Measurements from ENCODE around the gene CELA2A. TPM values are rescaled to one million over a fixed set of nuclear protein-coding genes. Genes with fewer than 3 reads are reported as not detected.

Gene CELA2A
- total RNA-seq (2014; rRNA removed; shearing (Covaris generic)) = not detected in 2 replicates

DNA sequence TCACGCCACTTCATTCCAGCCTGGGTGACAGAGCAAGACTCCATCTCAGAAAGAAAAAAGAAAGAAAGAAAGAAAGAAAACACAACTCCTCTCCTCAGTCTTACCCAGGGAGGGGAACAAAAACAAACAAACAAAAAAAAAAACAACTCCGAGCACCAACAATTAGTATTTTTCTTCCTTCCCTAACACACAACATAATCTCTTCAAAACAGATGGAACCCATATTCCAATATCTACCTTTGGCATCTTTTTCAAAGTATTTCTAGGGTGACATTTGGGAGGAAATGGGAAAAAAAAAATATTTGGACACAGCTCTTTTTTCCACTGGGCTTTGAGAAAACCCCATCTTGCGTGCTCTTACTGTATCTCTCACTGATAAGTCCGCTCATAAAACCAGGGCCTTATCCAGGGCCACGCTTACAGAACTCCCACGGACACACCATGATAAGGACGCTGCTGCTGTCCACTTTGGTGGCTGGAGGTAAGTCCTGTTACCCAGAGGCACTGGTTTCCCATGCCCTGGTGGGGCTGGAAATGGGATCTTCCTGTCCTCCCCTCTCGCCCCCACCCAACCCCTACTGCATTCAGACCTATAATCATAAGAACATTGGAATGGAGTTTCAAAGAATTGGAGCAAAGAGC is at the start of gene CELA2A:
CELA2A (plus strand) TSS at position 420 of the 642 bp plus-strand sequence; CDS start at position 442, 22 bp downstream.
- no peak for DNase-seq (ENCODE audit: low spot score)

DNA sequence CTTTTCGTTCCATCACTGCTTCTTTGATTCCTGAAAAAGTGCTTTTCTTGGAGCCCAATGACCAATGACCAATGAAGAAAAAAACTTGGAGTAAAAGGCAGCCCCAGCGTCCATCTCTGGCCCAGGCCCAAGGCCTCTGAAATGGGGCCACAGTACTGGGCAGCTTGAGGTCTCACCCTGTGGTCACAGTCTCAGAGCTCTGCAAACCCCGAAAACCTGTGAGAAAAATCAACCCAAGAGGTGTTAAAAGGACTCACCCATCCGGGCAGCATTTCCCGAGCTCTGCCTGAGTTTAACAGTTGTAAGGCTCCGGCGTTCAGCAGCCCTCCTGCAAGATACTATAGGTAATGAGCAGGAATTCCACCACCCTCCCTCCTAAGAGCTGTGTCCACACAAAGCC is 49.0 kb upstream of the CELA2A start:
- no peak for DNase-seq (ENCODE audit: low spot score)

DNA sequence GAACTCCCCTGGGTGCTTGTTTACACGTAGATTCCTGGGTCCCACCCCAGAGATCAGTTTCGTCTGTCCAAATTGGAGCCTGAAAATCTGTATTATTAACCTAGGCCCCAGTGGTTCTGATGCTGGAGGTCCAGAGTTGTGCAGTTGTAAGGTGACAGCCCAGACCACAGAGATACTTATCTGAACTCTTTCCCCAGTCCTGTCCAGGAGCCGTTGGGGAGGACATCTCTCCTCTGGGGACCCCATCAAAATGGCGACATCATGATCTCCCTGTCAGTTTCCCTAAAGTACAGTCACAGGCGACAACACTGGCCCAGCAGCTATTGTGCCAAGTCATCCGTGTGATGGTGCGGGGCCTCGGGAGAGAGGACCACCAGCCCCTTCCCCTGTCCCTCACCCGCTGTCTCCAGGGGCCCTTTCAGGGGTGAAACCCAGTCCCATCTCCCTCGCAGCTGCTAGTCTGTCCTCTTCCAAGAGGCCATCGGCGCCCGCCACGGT is 47.6 kb upstream of the CELA2A start:
- no peak for DNase-seq (ENCODE audit: low spot score)

DNA sequence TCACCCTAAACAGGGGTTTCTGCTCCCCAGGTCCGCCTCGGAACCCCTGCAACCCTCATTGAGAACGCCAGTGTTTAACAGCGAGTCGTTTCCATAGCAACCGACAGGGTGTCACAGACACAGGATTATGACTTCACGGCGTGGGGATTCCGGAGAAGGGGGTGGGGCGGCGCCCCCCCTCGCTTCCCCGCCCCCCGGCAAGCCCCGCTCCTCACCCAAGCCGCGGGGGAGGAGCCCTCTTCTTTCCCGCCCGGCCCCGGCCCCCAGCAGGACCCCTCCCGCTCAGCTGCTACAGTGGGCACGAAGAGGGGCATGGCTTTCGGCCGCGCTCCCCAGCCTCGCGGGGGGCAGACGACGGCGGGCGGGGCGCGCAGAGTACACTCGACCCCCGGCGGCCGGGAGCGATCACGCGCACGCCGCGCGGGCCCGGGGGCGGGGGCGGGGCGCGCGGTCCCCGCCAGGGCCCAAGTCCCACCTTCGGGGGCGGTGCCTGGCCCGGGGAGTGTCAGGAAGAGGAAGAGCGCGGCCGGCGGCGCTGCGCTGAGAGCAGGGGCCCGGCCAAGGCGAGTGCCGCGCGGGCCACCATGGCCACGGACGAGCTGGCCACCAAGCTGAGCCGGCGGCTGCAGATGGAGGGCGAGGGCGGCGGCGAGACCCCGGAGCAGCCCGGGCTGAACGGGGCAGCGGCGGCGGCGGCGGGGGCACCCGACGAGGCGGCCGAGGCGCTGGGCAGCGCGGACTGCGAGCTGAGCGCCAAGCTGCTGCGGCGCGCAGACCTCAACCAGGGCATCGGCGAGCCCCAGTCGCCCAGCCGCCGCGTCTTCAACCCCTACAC is 46.9 kb upstream of the CELA2A start, which contains the start of gene EFHD2:
EFHD2 (plus strand) TSS at position 501 of the 835 bp plus-strand sequence; CDS start at position 585, 84 bp downstream.
- DNase-seq (ENCODE audit: low spot score) = no peak

DNA sequence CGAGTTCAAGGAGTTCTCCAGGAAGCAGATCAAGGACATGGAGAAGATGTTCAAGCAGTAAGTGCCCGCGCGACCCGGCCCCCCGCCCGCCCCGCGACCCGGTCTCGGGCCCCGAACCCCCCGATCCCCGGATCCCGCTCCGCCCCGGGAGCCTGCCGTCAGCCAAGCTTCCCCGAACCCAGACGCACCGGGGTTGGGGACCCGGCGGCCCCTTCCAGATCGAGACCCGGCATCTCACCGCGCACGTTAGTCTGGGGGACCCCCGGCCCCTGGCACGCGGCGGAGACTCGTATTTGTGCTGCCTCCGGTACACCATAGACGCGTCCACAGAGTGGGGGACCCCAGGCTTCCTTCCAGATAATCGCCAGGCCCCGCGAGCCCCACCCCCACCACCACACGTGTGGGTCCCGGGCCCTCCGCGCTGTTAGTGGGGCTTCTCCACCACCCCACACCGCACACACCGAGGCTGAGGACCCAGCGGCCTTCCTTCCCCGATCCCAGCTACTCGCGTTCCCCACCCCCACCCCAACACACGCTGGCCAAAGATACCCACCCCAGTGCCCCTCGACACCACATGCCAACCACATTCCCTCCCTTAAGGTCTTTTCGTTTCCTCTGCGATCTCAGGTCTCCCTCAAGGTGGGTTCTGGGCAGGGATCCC is 46.2 kb upstream of the CELA2A start:
- no peak for DNase-seq (ENCODE audit: low spot score)

DNA sequence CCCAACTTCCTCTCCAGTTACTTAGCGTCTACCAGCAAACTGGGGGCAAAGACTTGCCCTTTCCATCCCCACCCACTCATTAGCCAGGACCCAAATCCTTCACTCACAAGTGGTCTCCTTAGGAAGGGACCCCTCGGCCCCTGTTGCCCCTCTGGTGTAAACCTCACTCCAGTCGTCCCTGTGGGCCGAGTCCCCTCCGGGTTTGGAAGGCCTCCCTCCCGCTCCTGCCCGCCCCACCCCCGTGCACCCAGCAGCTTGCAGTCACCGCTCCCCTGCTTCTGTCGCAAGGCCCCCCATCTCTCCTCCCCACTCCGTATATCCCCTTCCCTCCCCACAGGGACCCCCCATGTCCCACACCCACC is 45.7 kb upstream of the CELA2A start:
- DNase-seq (ENCODE audit: low spot score) = no peak

DNA sequence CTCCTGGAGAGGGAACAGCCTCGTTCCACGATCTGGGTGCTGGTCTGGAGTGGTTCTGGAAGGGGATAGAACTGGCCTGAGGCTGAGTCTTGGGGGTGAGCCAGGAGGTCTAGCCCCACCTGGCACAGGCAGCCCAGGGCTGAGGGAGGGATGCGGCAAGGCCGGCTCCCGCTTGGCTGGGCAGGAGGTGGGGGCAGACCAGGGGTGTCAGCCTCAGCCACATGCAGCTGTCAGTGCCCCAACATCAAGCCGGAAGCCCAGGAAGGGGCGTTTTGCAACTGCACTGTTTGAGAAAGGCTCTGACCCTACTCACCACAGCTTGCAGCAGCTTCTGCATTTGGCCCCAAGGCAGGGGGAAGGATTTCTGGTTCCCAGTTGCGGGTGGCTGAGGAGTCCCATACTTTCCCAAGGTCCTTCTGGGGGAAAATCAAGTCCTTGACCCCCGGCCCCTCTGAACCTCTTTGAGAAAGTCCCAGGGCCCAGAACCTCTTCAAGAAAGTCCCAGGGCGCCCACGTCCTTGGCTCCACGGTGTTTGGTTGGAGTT is 44.9 kb upstream of the CELA2A start:
- no peak for DNase-seq (ENCODE audit: low spot score)

DNA sequence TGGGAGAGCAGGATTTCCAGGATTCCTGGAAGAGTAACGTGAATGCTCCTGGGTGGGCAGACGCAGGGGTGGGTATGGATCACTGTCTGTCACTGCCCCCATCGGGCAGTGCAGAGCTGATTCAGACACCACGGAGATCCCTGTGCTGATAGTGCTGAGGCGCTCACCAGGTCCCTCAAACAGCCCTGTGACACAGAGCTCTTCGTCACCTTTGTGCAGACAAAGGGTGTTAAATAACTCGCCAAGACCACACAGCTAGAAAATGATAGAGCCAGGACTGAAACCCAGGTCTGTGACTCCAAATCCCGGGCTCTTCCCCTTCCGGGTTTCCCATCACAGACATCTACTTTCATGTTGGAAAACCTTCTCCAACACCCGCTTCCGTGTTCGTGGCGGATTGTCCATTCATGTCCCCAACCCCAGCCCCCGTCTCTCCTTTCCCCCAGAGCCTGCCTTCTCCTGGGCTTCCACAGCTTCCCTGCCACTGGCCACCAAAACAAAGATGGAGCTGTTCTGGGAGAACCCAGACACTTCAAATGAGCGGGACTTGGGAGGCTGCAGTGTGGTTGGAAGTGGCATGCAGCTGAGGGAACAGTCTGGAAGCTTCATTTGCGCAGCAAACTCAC is 44.2 kb upstream of the CELA2A start:
- no peak for DNase-seq (ENCODE audit: low spot score)

DNA sequence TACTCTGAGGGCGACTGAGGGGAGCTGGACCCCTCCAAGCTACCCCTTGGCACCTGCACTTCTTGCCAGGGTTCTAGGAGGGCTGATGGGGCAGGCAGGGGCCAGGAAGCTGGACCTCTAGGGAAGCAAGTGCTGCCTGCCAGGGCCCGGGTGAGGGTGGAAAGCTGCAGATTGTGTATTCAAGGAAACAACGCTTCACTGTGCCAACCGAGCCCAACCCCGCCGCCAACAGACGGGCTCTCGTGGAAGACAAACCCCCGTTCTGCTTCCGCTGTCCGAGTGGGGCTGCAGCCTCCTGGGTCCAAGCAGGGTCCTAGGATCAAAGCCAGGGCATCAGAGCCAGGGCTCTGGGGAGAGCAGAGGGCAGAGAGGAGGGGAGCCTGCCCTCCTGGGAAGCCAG is 43.7 kb upstream of the CELA2A start:
- no peak for DNase-seq (ENCODE audit: low spot score)

DNA sequence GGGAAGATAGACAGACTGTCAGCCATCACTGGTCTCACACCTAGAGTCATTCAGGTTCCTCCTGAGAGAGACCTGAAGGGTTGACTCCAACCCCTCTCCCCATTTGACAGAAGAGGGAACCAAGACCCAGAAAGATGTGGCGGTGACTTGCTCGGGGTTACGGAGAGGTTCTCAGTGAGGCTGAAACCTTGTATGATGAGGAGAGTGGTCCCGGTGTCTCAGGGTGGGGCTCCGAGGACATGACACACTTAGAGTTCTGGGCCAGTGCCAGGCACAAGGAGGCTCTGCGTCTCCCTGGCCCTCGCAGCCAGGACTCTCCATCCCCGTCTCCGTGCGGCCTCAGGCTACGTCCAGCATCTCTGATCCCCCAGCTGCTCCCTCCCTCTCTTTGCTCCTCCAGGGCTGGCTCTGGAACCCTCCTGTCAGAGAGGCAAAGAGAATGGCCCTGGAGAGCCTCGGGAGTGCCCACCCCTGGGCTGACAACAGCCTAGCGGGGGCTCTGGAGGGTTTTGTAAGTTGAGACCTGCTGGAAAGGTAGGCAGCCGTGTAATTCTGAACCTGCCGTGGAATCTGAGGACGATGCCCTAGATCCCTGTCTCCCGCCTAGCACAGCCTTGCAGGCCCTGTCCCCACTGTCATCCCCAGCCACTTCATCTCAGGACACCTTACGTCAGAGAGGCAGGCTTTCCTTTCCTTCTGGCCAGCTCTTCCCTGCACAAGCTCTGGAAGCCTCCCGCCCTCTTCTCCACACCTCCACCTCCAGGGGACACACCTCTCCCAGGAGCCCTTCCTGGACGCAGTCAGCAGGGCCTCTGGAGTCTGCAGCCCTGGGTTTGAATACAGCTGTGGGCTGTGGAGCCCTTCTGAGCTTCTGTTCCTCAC is 42.7 kb upstream of the CELA2A start:
- no peak for DNase-seq (ENCODE audit: low spot score)

DNA sequence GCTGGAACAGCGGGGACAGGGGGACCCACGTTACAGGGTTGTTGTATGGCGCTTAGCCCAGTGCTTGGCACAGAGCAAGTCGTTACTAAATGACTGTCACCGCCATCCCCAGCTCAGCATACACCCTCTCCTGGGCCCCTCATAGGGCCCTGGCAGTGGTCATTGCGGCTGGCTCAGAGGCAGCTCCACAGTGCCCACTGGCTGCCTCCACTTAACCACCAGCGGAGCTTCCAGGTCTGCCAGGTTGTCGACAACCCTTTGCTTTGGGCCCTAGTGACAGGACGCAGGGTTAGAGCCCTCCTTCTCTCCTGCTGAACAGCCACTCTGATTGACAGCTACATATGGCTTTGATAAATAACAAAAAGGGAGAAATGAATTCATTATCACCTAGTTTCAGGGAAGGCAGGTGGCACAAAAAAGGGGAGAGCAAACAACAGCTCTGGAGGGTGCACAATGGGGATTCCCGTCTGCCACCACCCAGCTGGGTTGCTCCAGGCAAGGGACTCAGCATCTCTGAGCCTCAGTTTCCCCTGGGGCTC is 42.0 kb upstream of the CELA2A start:
- DNase-seq (ENCODE audit: low spot score) = no peak

DNA sequence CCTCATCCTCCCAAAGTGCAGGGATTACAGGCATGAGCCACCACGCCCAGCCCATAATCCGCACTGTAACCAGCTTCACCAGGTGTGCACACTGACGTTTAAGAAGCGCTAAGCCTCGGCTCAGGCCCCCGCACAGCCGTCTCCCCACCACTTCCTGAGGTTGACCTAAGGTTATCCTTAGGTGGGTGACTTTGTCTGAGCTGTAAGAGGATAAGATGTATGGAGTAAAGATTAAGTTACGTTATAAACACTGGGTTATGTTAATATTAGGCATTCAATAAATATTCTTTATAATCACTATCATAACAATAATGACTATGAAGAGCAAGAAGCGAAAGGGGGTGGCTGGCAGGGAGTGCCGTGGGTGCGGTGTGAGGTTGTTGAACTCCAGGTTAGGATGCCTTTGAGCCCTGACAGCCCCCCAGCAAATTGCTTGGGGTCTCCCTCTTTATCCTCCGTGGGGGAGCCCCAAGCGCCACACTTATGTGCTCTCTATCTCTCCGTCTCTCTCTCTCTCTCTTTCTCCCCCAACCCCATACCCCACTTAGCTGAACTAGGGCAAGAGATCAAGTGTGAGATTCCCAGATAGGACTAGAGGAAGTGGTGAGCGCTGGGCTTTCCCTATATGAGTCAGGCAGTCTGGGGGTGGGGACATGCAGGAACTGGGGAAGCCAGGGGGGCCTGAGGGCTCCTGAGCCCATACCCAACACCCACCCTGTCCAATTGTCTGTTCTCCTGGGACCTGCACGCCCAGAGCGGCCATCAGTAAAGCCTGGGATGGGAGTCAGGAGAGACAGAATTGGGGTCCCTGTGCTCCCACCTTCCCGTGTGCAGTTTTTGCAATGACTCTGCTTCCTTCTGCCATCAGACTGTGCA is 39.2 kb upstream of the CELA2A start:
- peak; percentile 92 for DNase-seq (ENCODE audit: low spot score)

DNA sequence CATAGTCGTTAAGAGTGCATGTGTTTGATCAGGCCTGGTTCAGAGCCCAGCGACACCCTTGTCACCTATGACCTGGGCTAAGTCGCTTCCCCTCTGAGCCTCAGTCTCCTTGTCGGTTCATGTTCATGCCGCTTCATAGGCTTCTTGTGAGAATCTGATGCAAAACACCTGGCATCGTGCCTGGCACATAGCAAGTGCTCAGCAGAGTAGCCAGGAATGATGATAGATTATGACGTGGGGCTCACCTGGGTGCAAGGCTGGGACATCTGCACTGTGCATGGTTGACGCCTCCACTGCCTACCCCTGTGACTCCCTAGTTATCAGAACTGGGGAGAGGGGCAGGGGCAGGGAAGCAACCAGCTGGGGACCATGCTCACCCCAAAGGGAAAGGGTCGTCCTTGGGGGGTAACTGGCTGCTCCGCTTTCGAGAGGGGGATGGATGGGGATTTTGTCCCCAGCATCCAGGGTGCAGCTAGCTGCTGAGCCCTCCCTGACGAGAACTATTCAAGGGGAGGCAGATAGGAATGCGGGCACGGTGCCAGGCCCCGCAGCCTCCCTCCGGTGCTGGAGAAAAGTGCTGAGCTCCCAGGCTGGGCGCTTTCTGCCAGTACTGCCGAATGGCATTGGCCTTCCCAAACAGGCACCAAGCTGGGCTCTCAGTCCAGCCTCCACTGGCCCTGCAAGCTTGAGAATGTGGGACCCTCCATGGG is 37.6 kb upstream of the CELA2A start:
- DNase-seq (ENCODE audit: low spot score) = no peak

DNA sequence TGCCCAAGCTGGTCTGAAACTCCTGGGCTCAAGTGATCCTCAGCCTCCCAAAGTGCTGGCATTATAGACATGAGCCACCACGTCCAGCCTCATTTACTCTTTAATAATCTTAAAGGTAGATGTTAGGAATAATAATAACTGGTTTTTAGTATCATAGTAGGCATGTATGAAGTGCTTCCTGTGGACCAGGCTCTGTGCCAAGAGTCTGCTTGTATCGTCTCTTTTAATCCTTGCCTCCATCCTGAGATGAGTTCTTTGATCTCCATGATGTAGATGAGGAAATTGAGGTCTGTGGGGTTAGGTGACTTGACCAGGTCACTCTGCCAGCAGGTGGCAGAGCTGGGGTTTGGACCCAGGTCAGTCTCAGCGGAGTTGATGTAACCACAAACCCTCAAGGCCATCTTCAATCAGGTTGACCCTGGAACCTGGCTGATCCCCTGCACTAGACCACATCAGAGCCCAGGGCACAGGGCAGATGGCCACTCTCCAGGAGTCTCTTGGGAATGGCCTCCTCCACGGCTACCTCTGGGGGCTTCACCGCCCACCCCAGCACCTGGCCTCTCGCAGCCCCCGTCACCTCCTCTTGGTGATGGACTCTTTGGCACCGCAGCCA is 35.6 kb upstream of the CELA2A start:
- DNase-seq (ENCODE audit: low spot score) = no peak

DNA sequence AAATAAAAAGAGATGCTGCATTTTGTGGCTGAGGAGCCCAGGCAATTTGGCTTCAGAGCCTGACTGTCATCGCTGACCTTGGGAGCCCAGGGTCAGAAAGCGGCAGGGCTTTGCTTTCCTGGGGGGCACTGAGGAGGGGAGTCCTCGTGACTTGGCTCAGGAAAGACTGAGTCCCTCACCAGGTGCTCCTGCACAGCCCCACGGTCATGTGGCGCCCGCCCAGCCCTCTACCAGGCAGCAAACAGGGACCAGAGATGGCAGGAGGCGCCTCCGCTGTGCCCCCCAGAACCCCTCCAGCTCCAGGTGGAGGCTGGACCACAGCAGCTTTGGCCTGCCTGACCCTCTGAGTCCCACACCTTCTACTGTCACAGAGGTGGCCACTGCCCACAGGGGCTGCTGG is 33.7 kb upstream of the CELA2A start:
- DNase-seq (ENCODE audit: low spot score) = no peak

DNA sequence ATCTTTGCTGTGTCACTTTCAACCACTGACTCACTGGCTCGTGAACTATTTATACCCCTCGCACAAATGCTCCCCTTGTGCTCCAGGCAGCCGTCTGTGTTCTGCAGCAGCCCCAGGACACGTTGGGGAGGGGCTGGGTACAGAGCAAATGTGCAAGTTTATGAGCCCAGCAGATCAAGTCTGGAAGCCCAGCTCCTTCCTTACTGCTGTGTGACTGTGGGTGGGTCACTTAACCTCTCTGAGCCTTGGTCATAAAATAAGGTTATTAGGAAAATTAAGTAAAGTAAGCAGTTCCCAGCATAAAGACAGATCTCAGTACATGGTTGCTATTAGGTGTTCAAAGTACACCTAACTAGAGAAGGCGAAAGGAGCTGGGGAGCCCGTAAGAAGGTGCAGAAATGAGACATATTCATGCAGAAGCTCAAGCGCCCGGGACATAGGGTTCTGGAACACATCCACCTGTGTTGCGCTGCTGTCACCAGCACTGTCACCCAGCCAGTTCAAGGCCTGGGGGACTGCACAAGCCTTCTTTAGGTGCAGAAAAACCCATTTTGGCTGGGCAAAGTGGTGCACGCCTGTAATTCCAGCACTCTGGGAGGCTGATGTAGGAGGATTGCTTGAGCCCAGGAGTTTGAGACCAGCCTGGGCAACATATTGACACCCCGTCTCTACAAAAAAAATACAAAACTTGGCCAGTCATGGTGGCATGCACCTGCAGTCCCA is 33.0 kb upstream of the CELA2A start:
- DNase-seq (ENCODE audit: low spot score) = no peak

DNA sequence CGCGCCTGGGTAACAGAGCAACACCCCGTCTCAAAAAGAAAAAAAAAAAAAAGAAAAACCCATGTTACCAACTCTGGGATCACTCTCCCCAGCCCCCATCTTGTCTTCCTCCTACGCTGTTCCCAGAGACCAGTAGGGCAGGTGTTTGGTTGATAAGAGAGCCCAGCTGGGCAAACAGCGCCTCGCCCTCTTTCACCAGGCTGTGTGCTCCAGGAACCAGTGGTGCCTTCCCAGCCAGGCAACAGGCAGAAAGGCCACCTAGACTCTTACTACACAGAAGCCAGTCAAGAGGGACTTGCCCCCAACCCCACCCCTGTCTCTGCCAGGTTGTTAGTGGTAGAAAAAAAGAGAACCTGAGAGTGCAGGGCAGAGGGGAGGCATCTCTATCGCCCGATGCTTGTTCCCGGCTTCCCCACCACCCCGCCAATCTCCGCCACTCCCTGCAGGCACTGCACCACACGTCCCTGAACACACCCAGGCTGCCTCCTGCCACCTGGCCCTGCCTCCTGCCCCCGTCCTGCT is 32.3 kb upstream of the CELA2A start:
- DNase-seq (ENCODE audit: low spot score) = no peak

Data from A172 (cell line).